Mesenchymal stem cell (in vitro differentiated cells and primary cell): Measurements from ENCODE around the gene B9D1.

Experiments
- DNase-seq: peaks from one replicate; pipeline ENCODE4 v3.0.0-alpha.2; 2013
- H2AFZ ChIP-seq: one replicate; pipeline ENCODE4 v1.6.1; 2013; ENCODE audit warnings: low read depth, mild to moderate bottlenecking, control low read depth, inconsistent platforms, low read length, moderate library complexity
- H2AK5ac ChIP-seq: 2 replicates; pipeline ENCODE4 v1.6.1; 2013; ENCODE audit warnings: low read length, moderate library complexity, mild to moderate bottlenecking, inconsistent platforms; ENCODE audit not compliant: severe bottlenecking
- H2BK120ac ChIP-seq: one replicate; pipeline ENCODE4 v1.6.1; 2013; ENCODE audit warnings: low read depth, mild to moderate bottlenecking, inconsistent platforms, low read length, moderate library complexity
- H2BK12ac ChIP-seq, 2 experiments: one replicate each; pipeline ENCODE4 v1.6.1; 2013; ENCODE audit warnings: inconsistent platforms in 2 of 2, low read length in 2 of 2, mild to moderate bottlenecking in 2 of 2, moderate library complexity in 2 of 2, control low read depth in 1 of 2
- H2BK15ac ChIP-seq: one replicate; pipeline ENCODE4 v1.6.1; 2013; ENCODE audit warnings: mild to moderate bottlenecking, low read depth, inconsistent platforms; ENCODE audit not compliant: poor library complexity, severe bottlenecking
- H2BK5ac ChIP-seq: 2 replicates; pipeline ENCODE4 v1.6.1; 2013; ENCODE audit warnings: low read depth, mild to moderate bottlenecking, low read length, control low read depth, inconsistent platforms; ENCODE audit not compliant: poor library complexity, severe bottlenecking
- H3K14ac ChIP-seq, 2 experiments: one replicate each; pipeline ENCODE4 v1.6.1; 2013; ENCODE audit warnings: inconsistent platforms in 2 of 2, low read length in 2 of 2, control low read depth in 1 of 2, mild to moderate bottlenecking in 1 of 2, moderate library complexity in 1 of 2
- H3K18ac ChIP-seq, 2 experiments: one replicate each; pipeline ENCODE4 v1.6.1; 2013; ENCODE audit warnings: inconsistent platforms in 2 of 2, low read length in 2 of 2, control low read depth in 1 of 2, low read depth in 1 of 2, mild to moderate bottlenecking in 1 of 2
- H3K23ac ChIP-seq, 2 experiments: one replicate each; pipeline ENCODE4 v1.6.1; 2013; ENCODE audit warnings: inconsistent platforms in 2 of 2, low read length in 2 of 2, mild to moderate bottlenecking in 2 of 2, moderate library complexity in 2 of 2, control low read depth in 1 of 2
- H3K27ac ChIP-seq: 2 replicates; pipeline ENCODE4 v1.5.1; 2013; ENCODE audit warnings: mild to moderate bottlenecking, moderate library complexity, low read length, control low read depth, inconsistent platforms; ENCODE audit not compliant: poor library complexity, severe bottlenecking
- H3K27me3 ChIP-seq, 2 experiments: 2 replicates each; pipeline versions ENCODE4 v1.6.1 to v1.7.0; 2013; ENCODE audit warnings: low read length in 2 of 2, mild to moderate bottlenecking in 2 of 2, moderate library complexity in 2 of 2, control low read depth in 1 of 2, inconsistent platforms in 1 of 2; ENCODE audit not compliant: control insufficient read depth in 1 of 2, insufficient read depth in 1 of 2
- H3K36me3 ChIP-seq, 2 experiments: 2 replicates each; pipeline versions ENCODE4 v1.6.1 to v1.7.0; 2013; ENCODE audit warnings: low read length in 2 of 2, control low read depth in 1 of 2, inconsistent platforms in 1 of 2, low read depth in 1 of 2, mild to moderate bottlenecking in 1 of 2; ENCODE audit not compliant: insufficient read depth in 2 of 2, control insufficient read depth in 1 of 2
- H3K4ac ChIP-seq, 2 experiments: one replicate each; pipeline ENCODE4 v1.6.1; 2013; ENCODE audit warnings: inconsistent platforms in 2 of 2, low read length in 2 of 2, mild to moderate bottlenecking in 2 of 2, moderate library complexity in 2 of 2, control low read depth in 1 of 2, low read depth in 1 of 2
- H3K4me1 ChIP-seq: 2 replicates; pipeline ENCODE4 v1.6.1; 2013; ENCODE audit warnings: low read depth, low read length, control low read depth; ENCODE audit not compliant: control insufficient read depth, insufficient read depth
- H3K4me2 ChIP-seq: 2 replicates; pipeline ENCODE4 v1.6.1; 2013; ENCODE audit warnings: low read length, mild to moderate bottlenecking, inconsistent platforms; ENCODE audit not compliant: poor library complexity, severe bottlenecking
- H3K4me3 ChIP-seq, 2 experiments: 2 replicates each; pipeline versions ENCODE4 v1.5.1 to v1.7.0; 2013; ENCODE audit warnings: low read length in 2 of 2, mild to moderate bottlenecking in 2 of 2, control low read depth in 1 of 2, low read depth in 1 of 2; ENCODE audit not compliant: insufficient read depth in 1 of 2
- H3K79me1 ChIP-seq: replicated peaks from 2 replicates; pipeline ENCODE4 v1.6.1; 2013; ENCODE audit warnings: mild to moderate bottlenecking, control low read depth, low read length, inconsistent platforms; ENCODE audit not compliant: poor library complexity, severe bottlenecking
- H3K9ac ChIP-seq: 2 replicates; pipeline ENCODE4 v1.7.0; 2013; ENCODE audit warnings: mild to moderate bottlenecking, low read length, moderate library complexity
- H3K9me3 ChIP-seq: 2 replicates; pipeline ENCODE4 v1.7.0; 2013; ENCODE audit warnings: mild to moderate bottlenecking, low read length; ENCODE audit not compliant: control insufficient read depth
- H4K8ac ChIP-seq: one replicate; pipeline ENCODE4 v1.6.1; 2013; ENCODE audit warnings: inconsistent platforms, mild to moderate bottlenecking, low read length, moderate library complexity
- H4K91ac ChIP-seq: one replicate; pipeline ENCODE4 v1.6.1; 2013; ENCODE audit warnings: mild to moderate bottlenecking, low read length, inconsistent platforms
- WGBS: methylation state at CpG from one replicate; pipeline ENCODE4 v1.1.7; 2013; ENCODE audit warnings: mixed read lengths; 5-methylcytosine and 5-hydroxymethylcytosine counted together

Gene B9D1

GRCh38 chr17:19308398-19308797, 54.1 kb downstream of the B9D1 start:
- WGBS = 97% methylated on average over 7 of the region's 8 CpGs

GRCh38 chr17:19307521-19307920, 55.0 kb downstream of the B9D1 start:
- H3K18ac ChIP-seq = no peak overlapping the region

More at GRCh38 chr17:19308398-19308797, 54.1 kb downstream of the B9D1 start:
- H3K4me3 ChIP-seq = no peak overlapping the region
- no peak overlapping the region for H2AK5ac ChIP-seq
- no peaks in the 10 kb centered on the region for H3K9me3 ChIP-seq
- H3K4me2 ChIP-seq = no peak overlapping the region
- no peak overlapping the region for H2BK15ac ChIP-seq
- no peak overlapping the region for H2BK120ac ChIP-seq
- no peak overlapping the region for H3K27ac ChIP-seq
- no peak for DNase-seq
- no peak overlapping the region for H3K18ac ChIP-seq
- no peak overlapping the region for H3K14ac ChIP-seq
- H4K91ac ChIP-seq = no peak overlapping the region
- H3K79me1 ChIP-seq = peaks cover 34% of the 10 kb centered on the region
- no peaks in the 10 kb centered on the region for H3K27me3 ChIP-seq
- H2AFZ ChIP-seq = no peak overlapping the region
- H2BK5ac ChIP-seq = no peak overlapping the region
- no peak overlapping the region for H4K8ac ChIP-seq
- H3K4me1 ChIP-seq = peaks cover 23% of the 10 kb centered on the region
- no peak overlapping the region for H3K23ac ChIP-seq
- H2BK12ac ChIP-seq = no peak overlapping the region
- H3K4ac ChIP-seq = no peak overlapping the region
- peaks cover 38 to 69% of the 10 kb centered on the region in 2 experiments for H3K36me3 ChIP-seq
- no peak overlapping the region for H3K9ac ChIP-seq

GRCh38 chr17:19306160-19307111, 56.1 kb downstream of the B9D1 start:
- Histone ChIP-seq H4K91ac (no peak overlapping the region), H2AFZ (no peak overlapping the region), H3K79me1 (peaks cover 33% of the 10 kb centered on the region), H3K9ac (no peak overlapping the region), H3K4me2 (no peak overlapping the region), H2AK5ac (no peak overlapping the region), H3K36me3 (peaks cover 28 to 54% of the 10 kb centered on the region in 2 experiments), H2BK15ac (no peak overlapping the region), H3K14ac (no peak overlapping the region), H3K4me3 (no peak overlapping the region), H4K8ac (no peak overlapping the region), H3K4me1 (peaks cover 28% of the 10 kb centered on the region), H3K4ac (no peak overlapping the region), H2BK5ac (no peak overlapping the region), H2BK120ac (no peak overlapping the region), H2BK12ac (no peak overlapping the region), H3K27ac (no peak overlapping the region), H3K18ac (no peak overlapping the region), H3K23ac (no peak overlapping the region), H3K9me3 (no peaks in the 10 kb centered on the region), H3K27me3 (no peaks in the 10 kb centered on the region)
- DNase-seq = no peak
- 95% methylated on average over 9 of the region's 10 CpGs for WGBS

More at GRCh38 chr17:19307521-19307920, 55.0 kb downstream of the B9D1 start:
- Histone ChIP-seq H2BK120ac (no peak overlapping the region), H2BK15ac (no peak overlapping the region), H2BK5ac (no peak overlapping the region), H3K4me2 (no peak overlapping the region), H3K23ac (no peak overlapping the region), H3K79me1 (peaks cover 32% of the 10 kb centered on the region), H3K9ac (no peak overlapping the region), H3K9me3 (no peaks in the 10 kb centered on the region), H4K91ac (no peak overlapping the region), H3K4ac (no peak overlapping the region), H2AFZ (no peak overlapping the region), H2BK12ac (no peak overlapping the region), H3K36me3 (peaks cover 31 to 62% of the 10 kb centered on the region in 2 experiments), H3K4me1 (peaks cover 29% of the 10 kb centered on the region), H3K27me3 (no peaks in the 10 kb centered on the region), H3K14ac (no peak overlapping the region), H3K27ac (no peak overlapping the region), H3K4me3 (no peak overlapping the region), H2AK5ac (no peak overlapping the region), H4K8ac (no peak overlapping the region)
- DNase-seq = no peak
- WGBS = 97% methylated on average over 10 of the region's 10 CpGs

- peaks cover 34% of the 10 kb centered on the region for H3K79me1 ChIP-seq
- no peak overlapping the region for H3K14ac ChIP-seq
- no peak overlapping the region for H2BK120ac ChIP-seq
- H2AK5ac ChIP-seq = no peak overlapping the region
- H3K4me1 ChIP-seq = peaks cover 26% of the 10 kb centered on the region
- no peak overlapping the region for H3K4me2 ChIP-seq
- no peak overlapping the region for H3K4ac ChIP-seq
- H4K8ac ChIP-seq = no peak overlapping the region
- H3K27me3 ChIP-seq = no peaks in the 10 kb centered on the region
- H3K27ac ChIP-seq = no peak overlapping the region
- no peak overlapping the region for H2BK12ac ChIP-seq
- H3K9me3 ChIP-seq = no peaks in the 10 kb centered on the region
- H3K9ac ChIP-seq = no peak overlapping the region
- no peak overlapping the region for H3K4me3 ChIP-seq
- DNase-seq = no peak
- no peak overlapping the region for H2BK15ac ChIP-seq
- no peak overlapping the region for H4K91ac ChIP-seq
- no peak overlapping the region for H2AFZ ChIP-seq
- H3K23ac ChIP-seq = no peak overlapping the region
- WGBS = 93% methylated on average over 5 of the region's 5 CpGs
- H3K36me3 ChIP-seq = peaks cover 28 to 54% of the 10 kb centered on the region in 2 experiments
- H3K18ac ChIP-seq = no peak overlapping the region
- no peak overlapping the region for H2BK5ac ChIP-seq
Observed at GRCh38 chr17:19305761-19306159, 56.8 kb downstream of the B9D1 start.
